GM12865 (cell line): ENCODE results near the gene KRT20.
"Not testable (repeated sequence)": the region's sequence is repeated elsewhere in the genome, so short reads cannot be mapped to it uniquely, and the experiment has no call there.

Source experiments
- DNase-seq: peaks from one replicate; pipeline ENCODE4 v3.0.0; 2010; ENCODE audit warnings: low read depth
- H3K4me3 ChIP-seq: 2 replicates; pipeline ENCODE4 v1.5.1; 2011; ENCODE audit warnings: mild to moderate bottlenecking, low read depth, low read length, control low read depth
- TF ChIP-seq, protein P1 (sequence below): IDR thresholded peaks from 2 replicates; pipeline ENCODE4 v1.5.1; 2011; ENCODE audit warnings: low read length, control low read depth, low read depth, inconsistent platforms; ENCODE audit not compliant: insufficient read depth; ENCODE audit errors: missing control alignments

KRT20 gene, protein sequence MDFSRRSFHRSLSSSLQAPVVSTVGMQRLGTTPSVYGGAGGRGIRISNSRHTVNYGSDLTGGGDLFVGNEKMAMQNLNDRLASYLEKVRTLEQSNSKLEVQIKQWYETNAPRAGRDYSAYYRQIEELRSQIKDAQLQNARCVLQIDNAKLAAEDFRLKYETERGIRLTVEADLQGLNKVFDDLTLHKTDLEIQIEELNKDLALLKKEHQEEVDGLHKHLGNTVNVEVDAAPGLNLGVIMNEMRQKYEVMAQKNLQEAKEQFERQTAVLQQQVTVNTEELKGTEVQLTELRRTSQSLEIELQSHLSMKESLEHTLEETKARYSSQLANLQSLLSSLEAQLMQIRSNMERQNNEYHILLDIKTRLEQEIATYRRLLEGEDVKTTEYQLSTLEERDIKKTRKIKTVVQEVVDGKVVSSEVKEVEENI

DNA sequence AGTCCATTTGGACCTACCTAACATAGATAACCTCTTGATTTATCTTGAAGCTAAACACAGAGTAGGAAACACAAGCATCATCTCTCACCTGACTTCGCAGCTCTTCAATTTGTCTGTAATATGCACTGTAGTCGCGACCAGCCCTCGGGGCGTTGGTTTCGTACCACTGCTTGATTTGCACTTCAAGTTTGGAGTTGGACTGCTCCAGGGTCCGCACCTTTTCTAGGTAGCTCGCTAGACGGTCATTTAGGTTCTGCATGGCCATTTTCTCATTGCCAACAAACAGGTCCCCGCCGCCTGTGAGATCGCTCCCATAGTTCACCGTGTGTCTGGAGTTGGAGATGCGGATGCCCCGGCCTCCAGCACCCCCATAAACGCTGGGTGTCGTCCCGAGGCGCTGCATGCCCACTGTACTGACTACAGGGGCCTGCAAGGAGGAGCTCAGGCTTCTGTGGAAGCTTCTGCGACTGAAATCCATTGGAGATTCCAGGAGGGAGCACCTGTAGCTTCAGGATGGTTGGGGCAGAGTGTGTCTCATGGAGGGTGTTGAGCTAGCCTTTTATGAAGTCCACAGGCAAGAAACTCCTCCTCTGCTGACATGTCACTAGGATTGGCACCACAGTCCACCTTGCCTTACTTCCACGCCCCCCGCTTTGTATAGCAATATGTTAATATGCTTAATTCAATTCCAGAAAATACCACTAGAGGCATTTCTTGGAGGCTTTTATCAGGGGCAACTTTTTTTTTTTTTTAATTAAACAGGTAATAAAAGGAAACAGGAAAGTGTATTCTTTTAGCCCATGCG is at the start of gene KRT20:
Gene KRT20 (minus strand): TSS at position 535 of the 805 bp plus-strand sequence. CDS start 57 bp downstream, at position 478.
- no peak for DNase-seq
- TF ChIP-seq, protein P1, sequence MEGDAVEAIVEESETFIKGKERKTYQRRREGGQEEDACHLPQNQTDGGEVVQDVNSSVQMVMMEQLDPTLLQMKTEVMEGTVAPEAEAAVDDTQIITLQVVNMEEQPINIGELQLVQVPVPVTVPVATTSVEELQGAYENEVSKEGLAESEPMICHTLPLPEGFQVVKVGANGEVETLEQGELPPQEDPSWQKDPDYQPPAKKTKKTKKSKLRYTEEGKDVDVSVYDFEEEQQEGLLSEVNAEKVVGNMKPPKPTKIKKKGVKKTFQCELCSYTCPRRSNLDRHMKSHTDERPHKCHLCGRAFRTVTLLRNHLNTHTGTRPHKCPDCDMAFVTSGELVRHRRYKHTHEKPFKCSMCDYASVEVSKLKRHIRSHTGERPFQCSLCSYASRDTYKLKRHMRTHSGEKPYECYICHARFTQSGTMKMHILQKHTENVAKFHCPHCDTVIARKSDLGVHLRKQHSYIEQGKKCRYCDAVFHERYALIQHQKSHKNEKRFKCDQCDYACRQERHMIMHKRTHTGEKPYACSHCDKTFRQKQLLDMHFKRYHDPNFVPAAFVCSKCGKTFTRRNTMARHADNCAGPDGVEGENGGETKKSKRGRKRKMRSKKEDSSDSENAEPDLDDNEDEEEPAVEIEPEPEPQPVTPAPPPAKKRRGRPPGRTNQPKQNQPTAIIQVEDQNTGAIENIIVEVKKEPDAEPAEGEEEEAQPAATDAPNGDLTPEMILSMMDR: no peak
- no peak within 1 kb of the TSS for H3K4me3 ChIP-seq

DNA sequence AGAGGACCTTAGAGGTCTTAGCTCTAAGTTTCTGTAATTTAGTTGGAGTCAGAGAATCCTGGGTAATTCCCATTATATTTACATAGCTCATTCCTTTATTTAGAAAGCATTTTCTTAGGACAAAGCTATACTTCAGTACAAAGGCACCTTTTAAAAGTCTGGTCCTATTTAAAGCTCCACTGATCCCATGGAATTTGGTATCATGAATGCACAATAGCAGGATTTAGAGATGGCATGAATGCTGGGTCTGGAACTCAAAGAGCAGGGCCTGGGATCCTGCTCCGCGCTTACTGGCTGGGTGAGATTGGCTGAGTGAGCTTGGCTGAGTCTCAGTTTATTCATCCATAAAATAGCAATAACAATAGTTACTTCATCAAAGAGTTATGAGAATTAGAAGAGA is 47.6 kb upstream of the KRT20 start:
- TF ChIP-seq, protein P1: no peak
- no peak for DNase-seq
- H3K4me3 ChIP-seq: no peak overlapping the region

DNA sequence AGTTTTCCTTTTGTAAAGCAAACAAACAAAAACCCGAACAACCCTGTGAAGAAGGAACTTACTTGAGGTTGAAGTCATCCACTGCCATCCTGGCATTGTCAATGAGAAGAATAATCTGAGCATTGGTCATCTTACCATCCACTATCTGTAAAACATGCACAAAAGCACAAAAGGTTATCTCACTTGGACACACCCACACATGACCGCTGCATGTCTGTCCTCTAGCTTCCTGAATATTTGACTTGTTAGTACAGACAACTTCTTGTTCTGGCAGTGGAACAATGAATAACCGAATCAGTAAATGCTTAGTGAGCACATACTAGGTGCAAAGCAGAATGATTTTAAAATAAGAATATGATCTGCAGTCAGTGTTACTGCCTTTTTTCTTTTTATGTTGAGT is 46.3 kb upstream of the KRT20 start:
- TF ChIP-seq, protein P1: no peak
- DNase-seq: no peak
- H3K4me3 ChIP-seq: no peak overlapping the region

DNA sequence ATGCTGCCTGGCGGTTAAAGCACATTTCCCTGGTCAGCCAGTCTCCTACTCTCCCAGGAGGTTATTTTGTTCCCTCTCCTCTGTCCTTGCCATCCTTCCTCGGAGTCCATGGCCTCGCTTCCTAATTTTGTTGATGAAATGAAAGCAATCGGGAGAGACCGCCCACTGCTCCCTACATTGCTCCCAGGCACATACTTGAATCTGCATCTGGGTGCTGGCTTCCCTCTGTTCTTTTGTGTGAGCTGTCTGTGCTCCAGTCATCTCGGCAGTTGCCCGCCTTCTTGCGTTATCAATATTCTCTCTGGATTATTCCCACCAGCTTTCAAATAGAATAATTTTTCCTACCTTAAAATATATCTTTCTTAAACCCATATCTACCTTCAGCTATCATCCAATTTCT is 41.3 kb upstream of the KRT20 start:
- H3K4me3 ChIP-seq: no peak overlapping the region
- TF ChIP-seq, protein P1: no peak
- no peak for DNase-seq

DNA sequence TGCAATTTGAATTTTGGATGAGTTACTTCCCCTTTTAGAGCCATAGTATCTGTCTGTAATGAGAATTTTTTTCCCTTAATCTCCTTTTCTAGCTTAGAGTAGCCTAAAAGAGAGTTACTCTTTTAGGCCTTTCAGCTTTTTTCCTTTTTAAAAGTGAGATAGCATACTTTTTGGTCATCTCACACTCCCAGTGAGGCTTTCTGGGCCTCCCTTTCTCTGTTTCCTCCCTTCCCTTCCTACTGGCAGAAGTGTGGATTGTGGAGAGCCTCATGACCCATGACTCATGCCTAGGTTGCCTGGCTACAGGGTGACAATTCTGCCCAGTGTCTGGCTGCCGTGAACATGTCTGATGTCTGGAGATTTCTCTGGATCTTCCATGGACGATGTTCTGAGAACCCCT is 37.2 kb upstream of the KRT20 start:
- no peak for DNase-seq
- TF ChIP-seq, protein P1: no peak
- no peak overlapping the region for H3K4me3 ChIP-seq

DNA sequence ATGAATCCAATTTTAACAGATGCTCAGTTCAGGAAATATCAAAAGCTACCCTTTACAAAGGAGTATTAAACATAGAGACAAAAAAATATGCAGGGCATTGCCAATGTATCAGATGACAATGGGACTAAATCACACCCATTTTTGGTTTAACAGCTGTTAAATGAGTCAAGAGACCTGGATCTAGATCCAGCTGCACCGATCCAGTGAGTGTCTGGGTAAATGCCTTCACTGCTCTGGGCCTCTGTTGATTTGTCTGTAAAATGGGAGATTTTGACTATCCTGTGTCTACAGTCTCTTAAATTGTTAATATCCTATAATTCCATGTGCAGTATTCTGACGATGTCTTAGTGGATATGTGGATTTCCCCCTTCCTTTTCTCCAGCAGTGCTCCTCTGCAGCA is 36.0 kb upstream of the KRT20 start:
- H3K4me3 ChIP-seq: no peak overlapping the region
- no peak for DNase-seq
- TF ChIP-seq, protein P1: no peak

DNA sequence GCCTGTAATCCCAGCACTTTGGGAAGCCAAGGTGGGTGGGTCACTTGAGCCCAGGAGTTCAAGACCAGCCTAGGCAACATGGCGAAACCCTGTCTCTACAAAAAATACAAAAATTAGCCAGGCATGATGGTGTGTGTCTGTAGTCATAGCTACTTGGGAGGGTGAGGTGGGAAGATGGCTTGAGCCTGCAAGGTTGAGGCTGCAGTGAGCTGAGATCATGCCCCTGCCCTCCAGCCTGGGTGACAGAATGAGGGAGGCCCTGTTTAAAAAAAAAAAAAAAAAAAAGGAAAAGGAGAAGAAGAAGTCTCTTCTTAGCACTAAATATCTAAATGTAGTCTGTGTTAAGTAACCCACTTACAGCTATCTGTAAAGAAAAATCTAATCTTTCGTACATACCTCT is 32.1 kb upstream of the KRT20 start:
- H3K4me3 ChIP-seq, DNase-seq: not testable (repeated sequence)
